GM21390 (cell line): ENCODE measurements around the gene OMG.
"Not testable (repeated sequence)": the region's sequence is repeated elsewhere in the genome, so short reads cannot be mapped to it uniquely, and the experiment has no call there.

ENCODE experiments used
- ATAC-seq: cut with Tn5 transposase; IDR thresholded peaks from one replicate; pipeline ENCODE4 v1.9.1; 2021; ENCODE audit not compliant: unreplicated experiment

OMG gene

DNA sequence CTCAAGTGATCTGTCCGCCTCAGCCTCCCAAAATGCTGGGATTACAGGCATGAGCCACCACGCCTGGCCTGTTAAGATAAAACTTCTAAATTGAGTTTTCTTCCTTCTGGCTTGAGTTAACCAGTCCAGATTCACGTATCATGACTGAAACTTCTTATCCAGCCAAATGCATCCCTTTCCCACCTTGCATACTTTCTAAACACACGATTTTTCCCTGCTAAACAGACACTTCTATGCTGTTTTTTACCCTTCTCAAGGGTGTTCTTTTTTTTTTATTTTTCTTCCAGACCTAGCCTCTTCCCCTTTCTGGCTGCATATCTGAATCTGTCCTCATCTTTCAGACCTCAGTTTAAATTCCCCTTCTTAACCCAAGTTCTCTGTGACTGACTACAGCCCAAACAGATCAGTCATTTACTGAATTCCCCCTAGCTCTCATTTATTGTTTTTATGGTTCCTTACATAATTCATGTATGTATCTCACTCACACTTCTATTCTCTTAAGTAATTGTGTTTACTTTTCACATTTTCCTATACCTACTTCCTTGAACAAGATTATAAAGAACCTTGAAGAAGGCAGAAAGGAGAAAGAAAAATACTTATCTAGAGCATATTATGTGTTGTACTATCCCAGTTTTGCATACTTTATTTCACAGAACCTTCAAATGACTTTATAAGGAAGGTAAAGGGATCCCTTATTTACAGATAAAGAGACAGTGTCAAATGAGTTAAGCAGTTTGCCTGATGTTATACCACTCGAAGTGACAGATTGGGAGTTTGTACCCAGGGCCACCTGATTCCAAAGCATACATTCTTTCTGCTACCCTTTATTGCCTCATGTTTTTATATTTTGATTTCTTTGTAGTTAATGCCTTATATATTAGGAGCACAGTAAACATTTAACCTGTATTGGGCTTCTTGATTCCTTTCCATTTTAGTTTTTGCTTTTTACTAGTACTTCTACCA is 11.6 kb upstream of the OMG start:
- ATAC-seq, result no peak

- ATAC-seq, result no peak
These were observed 10.6 kb upstream of the OMG start for GRCh38 chr17:31307640-31308039.

DNA sequence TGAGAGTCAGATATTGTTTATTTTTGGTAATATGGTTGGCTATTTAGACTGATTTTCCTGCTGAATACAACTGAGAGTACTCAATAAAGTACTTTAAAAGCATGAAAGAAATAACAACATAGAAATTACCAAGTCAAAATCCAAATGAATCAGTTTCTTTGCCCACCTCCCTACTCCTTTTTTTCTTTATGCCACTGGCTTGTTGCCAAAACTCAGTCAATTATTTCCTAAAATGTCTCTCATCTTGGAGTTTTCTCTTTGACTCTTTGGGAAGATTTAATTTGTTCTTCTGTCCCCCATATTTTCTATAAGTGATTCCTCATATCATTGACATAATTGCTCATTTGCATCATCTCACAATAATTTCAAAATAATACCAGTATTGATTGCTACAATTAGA is 2.6 kb upstream of the OMG start:
- no peak for ATAC-seq

GRCh38 chr17:31296142-31296541 is 897 bp downstream of the OMG start:
- ATAC-seq, result no peak

DNA sequence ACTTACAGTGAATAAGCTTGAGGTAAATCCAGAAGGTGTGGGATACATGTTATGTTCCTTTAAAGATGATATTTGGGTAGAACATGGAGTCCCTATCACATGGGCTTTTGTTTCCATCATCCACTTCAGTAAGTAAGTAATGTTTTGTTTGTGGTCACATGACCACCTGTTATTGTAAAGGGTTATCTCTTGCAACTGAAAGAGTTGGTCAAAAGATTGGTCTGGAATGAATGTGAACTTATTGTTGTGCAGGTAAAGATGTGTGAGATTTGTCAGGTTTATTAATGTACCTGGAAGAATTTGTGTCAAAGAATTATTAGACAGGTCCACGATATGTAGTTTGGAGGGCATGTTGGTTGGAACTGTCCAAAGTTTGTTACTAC is 1.6 kb downstream of the OMG start:
- ATAC-seq, result no peak

DNA sequence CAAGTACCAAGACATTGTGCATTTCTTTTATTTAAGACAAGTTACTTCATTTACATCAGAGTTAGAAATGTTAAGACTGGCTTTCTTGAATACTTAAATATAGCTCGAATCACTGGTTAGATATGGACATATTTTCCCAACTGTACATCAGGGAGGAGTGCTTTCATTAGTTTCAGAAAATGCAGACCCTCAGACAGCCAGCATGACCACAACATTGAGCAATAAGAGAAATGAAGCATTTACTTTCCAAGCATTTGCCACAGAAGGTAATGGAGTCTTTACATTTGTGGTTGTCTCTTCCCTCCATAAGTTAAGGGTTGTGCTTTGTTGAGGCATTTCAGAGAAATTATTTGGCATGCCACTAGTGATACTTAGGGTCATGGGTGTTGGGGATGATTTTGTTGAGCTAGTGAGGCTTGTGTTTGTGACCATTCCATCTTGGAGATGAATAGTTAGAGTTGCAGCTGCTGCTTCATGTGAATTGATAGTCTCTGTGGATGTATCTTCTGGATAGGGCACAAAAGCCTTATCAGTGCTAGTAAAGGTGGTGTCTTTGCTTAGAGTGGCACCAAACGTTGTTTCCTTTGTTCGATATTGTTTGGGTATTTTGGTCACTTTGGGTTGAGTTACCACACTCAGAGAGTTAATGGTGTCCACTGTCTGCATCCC is 2.1 kb downstream of the OMG start:
- ATAC-seq, result no peak

GRCh38 chr17:31294231-31294630 is 2.8 kb downstream of the OMG start:
- ATAC-seq, result no peak

DNA sequence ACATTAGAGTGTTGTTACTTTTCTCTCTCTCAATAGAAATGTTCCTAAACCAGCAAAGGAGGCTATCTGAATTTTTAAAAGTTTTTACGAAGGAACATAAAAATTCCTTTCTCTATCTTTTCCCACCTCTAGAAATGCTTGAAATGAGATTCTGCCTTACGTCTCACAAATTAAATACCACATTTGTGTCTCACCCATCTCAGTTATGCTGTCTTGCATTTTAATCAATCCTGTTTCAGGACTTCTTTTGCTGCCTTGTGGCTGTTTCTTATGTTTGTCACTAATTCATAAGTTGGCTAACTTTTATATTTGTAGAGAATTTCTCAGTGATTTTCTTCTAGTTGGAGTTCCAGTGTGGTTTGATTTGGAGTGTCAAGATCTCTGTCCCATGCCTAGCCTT is 3.5 kb downstream of the OMG start:
- no peak for ATAC-seq

GRCh38 chr17:31291820-31292219 is 5.2 kb downstream of the OMG start:
- no peak for ATAC-seq

DNA sequence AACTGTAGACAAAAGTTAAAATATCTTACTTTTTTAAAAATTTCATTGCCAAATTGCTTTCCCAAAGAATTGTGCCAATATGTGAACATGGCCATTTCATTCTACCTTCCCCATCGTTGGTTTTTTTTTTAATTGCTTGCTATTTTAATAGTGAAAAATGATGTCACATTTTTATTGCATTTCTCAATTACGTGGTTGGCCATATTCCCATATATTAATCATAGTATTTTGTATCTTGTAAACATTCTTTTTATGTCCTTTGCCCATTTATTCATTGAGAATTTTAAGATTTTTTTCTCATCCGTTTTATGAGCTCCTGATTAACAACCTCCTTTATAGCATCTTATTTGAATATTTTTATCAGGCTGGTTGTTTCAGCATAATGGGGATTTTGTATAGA is 7.2 kb downstream of the OMG start:
- ATAC-seq, result no peak

GRCh38 chr17:31287932-31288331 is 9.1 kb downstream of the OMG start:
- not testable (repeated sequence) for ATAC-seq

GRCh38 chr17:31286587-31286986 is 10.5 kb downstream of the OMG start:
- no peak for ATAC-seq

GRCh38 chr17:31283841-31284240 is 13.2 kb downstream of the OMG start:
- no peak for ATAC-seq

GRCh38 chr17:31281061-31281460 is 16.0 kb downstream of the OMG start:
- ATAC-seq, result no peak

GRCh38 chr17:31279401-31279800 is 17.6 kb downstream of the OMG start:
- ATAC-seq, result no peak

- no peak for ATAC-seq
These were observed 21.9 kb downstream of the OMG start for GRCh38 chr17:31275116-31275515.

DNA sequence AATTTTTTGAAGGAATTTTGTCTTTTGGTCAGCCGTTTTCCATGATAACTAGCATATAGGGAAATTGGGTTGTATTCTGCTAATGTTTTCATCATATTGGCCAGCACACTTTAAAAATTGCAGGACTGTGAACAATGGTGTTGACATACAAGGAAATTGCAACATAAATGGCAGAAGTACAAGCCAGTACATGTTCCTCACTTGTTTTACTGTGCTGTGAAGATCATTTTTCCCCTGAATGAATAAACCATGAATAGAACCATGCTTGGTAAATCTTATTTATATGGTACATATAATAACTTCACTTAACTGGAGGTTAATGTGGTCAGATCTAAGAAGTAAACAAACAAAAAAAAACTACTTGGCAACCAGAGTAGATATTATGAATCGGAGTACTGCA is 22.8 kb downstream of the OMG start:
- no peak for ATAC-seq

GRCh38 chr17:31273516-31273915 is 23.5 kb downstream of the OMG start:
- no peak for ATAC-seq

DNA sequence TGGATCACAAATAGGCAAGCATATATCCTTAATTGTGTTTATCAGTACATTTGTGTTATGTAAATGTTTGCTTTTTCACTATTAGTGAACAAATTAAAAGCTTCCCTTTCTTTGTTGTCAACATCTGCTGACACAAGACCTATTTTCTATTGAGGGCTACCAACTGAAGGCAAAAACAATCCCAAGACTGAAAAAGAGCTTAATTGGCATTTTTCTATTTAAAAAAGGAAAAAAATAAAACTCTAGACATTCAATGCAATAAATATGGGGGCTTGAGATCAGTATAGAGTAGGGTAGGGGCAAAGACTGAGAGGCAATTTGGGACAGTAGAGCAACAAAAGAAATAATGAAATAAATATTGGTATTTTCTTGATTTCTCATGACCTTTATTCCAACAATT is 24.2 kb downstream of the OMG start:
- no peak for ATAC-seq

- no peak for ATAC-seq
These were observed 24.8 kb downstream of the OMG start for GRCh38 chr17:31272236-31272635.

- ATAC-seq, result no peak
These were observed 27.5 kb downstream of the OMG start for GRCh38 chr17:31269578-31269983.

- ATAC-seq, result no peak
These were observed 27.9 kb downstream of the OMG start for GRCh38 chr17:31269036-31269577.
